H1 (cell line): ENCODE results near the gene NUDT3.

Experiments used
- BRCA1 ChIP-seq: IDR thresholded peaks from 2 replicates; pipeline ENCODE4 v1.6.1; 2012; ENCODE audit warnings: low read depth, low read length, improper control_type of control experiment
- CTCF ChIP-seq, 3 experiments: IDR thresholded peaks; 1 replicate in 2 of 3; 2 replicates in 1 of 3; pipeline versions ENCODE4 v1.5.1 to v1.6.1; 2011; ENCODE audit warnings: low read length in 3 of 3, mild to moderate bottlenecking in 3 of 3, inconsistent platforms in 2 of 3, low read depth in 1 of 3, moderate library complexity in 1 of 3; ENCODE audit not compliant: insufficient read depth in 1 of 3; ENCODE audit errors: control extremely low read depth in 1 of 3
- HDAC2 ChIP-seq, 2 experiments: fragments of 300-600 bp in 1 of 2; sonication (generic) in 1 of 2; IDR thresholded peaks; 2 replicates each; pipeline ENCODE4 v1.6.1; 2011 to 2012; ENCODE audit warnings: low read depth in 2 of 2, low read length in 2 of 2, mild to moderate bottlenecking in 2 of 2, moderate library complexity in 2 of 2, borderline replicate concordance in 1 of 2, inconsistent platforms in 1 of 2
- MAX ChIP-seq: IDR thresholded peaks from 2 replicates; pipeline ENCODE4 v1.6.1; 2012; ENCODE audit warnings: inconsistent platforms
- POLR2A ChIP-seq, 2 experiments: IDR thresholded peaks; 1 replicate in 1 of 2; 2 replicates in 1 of 2; pipeline ENCODE4 v1.6.1; 2011; ENCODE audit warnings: low read depth in 2 of 2, low read length in 2 of 2, mild to moderate bottlenecking in 2 of 2; ENCODE audit errors: control extremely low read depth in 1 of 2
- POLR2AphosphoS5 ChIP-seq: IDR thresholded peaks from 2 replicates; pipeline ENCODE4 v1.6.1; 2011; ENCODE audit warnings: low read depth, low read length
- RNF2 ChIP-seq: fragments of 200-900, 300-1000 bp; sonication (generic); IDR thresholded peaks from 2 replicates; pipeline ENCODE4 v1.7.1; 2016; ENCODE audit warnings: borderline replicate concordance, low read depth, mild to moderate bottlenecking, antibody characterized with exemption, low read length; ENCODE audit not compliant: poor library complexity, severe bottlenecking; ENCODE audit errors: missing control alignments
- SAP30 ChIP-seq: fragments of 300-600 bp; sonication (generic); IDR thresholded peaks from 2 replicates; pipeline ENCODE4 v1.7.1; 2012; ENCODE audit warnings: low read length, moderate library complexity, mild to moderate bottlenecking, inconsistent platforms; ENCODE audit not compliant: insufficient read depth, insufficient replicate concordance
- YY1 ChIP-seq: IDR thresholded peaks from 2 replicates; pipeline ENCODE4 v1.6.1; 2011; ENCODE audit warnings: low read depth, mild to moderate bottlenecking, low read length
- ZNF274 ChIP-seq: IDR thresholded peaks from 2 replicates; pipeline ENCODE4 v1.7.0; 2012; ENCODE audit warnings: low read length, borderline replicate concordance; ENCODE audit errors: extremely low read depth

- TF ChIP-seq MAX (no peak), CTCF (IDR thresholded peaks at IDR 0.05; ENCODE audit: control extremely low read depth in 1 of 3, insufficient read depth in 1 of 3, low read depth in 1 of 3, low read length in 3 of 3) (no peak), HDAC2 (IDR thresholded peaks at IDR 0.05; ENCODE audit: borderline replicate concordance in 1 of 2, low read depth in 2 of 2, low read length in 2 of 2) (no peak), POLR2A (IDR thresholded peaks at IDR 0.05; ENCODE audit: control extremely low read depth in 1 of 2, low read depth in 2 of 2, low read length in 2 of 2) (no peak), RNF2 (no peak), YY1 (no peak), BRCA1 (no peak), SAP30 (no peak), POLR2AphosphoS5 (no peak), ZNF274 (no peak)
Measured at GRCh38 chr6:34374069-34374468, 18.4 kb downstream of the NUDT3 start.
